ENCODE data around the gene CCDC14. TPM values are rescaled to one million over a fixed set of nuclear protein-coding genes. Genes with fewer than 3 reads are reported as not detected.

The CCDC14 gene
- total RNA-seq, 1 experiment from 2014 or later = 62.5 TPM

GRCh38 chr3:123877466-123877865 is 83.6 kb downstream of the CCDC14 start:
- Histone ChIP-seq H3K56ac (ENCODE audit: insufficient read length, low read depth, low read length) (no peak overlapping the region), H3K79me2 (ENCODE audit: insufficient read depth, low read length) (no peaks in the 10 kb centered on the region), H4K8ac (replicated peaks; ENCODE audit: insufficient read length, low read depth, low read length) (no peak overlapping the region), H3K14ac (ENCODE audit: insufficient read depth, low read length) (no peak overlapping the region), H3K9me3 (ENCODE audit: control insufficient read depth, low read depth, low read length) (no peaks in the 10 kb centered on the region), H2BK120ac (ENCODE audit: low read depth, low read length, poor library complexity, severe bottlenecking) (no peak overlapping the region), H2AFZ (ENCODE audit: low read length) (no peak overlapping the region), H3K4me2 (ENCODE audit: insufficient read depth, insufficient read length, low read length) (no peak overlapping the region), H3K4me1 (ENCODE audit: insufficient read depth, low read length) (no peaks in the 10 kb centered on the region), H3K27ac (ENCODE audit: insufficient read length, low read depth, low read length) (no peak overlapping the region), H2AK5ac (ENCODE audit: insufficient read length, low read length) (no peak overlapping the region), H3K9ac (ENCODE audit: extremely low read depth, insufficient read length, low read length) (no peak overlapping the region), H2BK12ac (ENCODE audit: insufficient read length, low read depth, low read length) (no peak overlapping the region), H3K18ac (ENCODE audit: insufficient read length, low read depth, low read length) (no peak overlapping the region), H2BK5ac (ENCODE audit: insufficient read length, low read length) (no peak overlapping the region), H2BK15ac (ENCODE audit: low read depth, low read length) (no peak overlapping the region), H3K23me2 (ENCODE audit: insufficient read length, low read depth, low read length, poor library complexity, severe bottlenecking) (no peaks in the 10 kb centered on the region), H3K79me1 (ENCODE audit: insufficient read depth, low read depth, low read length, poor library complexity, severe bottlenecking) (no peaks in the 10 kb centered on the region), H2BK20ac (ENCODE audit: low read depth, low read length, poor library complexity, severe bottlenecking) (no peak overlapping the region), H4K91ac (ENCODE audit: insufficient read length, low read depth, low read length) (no peak overlapping the region), H4K20me1 (ENCODE audit: control insufficient read depth, insufficient read depth, insufficient read length) (no peaks in the 10 kb centered on the region), H3T11ph (ENCODE audit: low read length) (no peak overlapping the region), H4K5ac (ENCODE audit: insufficient read length, low read depth, low read length) (no peak overlapping the region), H3K4ac (ENCODE audit: low read depth, low read length) (no peak overlapping the region), H3K23ac (ENCODE audit: insufficient read length, low read depth, low read length) (no peak overlapping the region), H3K27me3 (ENCODE audit: insufficient read depth, low read length) (peaks cover under 1% of the 10 kb centered on the region; the same call in 1 of the 2 replicates)
- Mint-ChIP-seq H3K4me3 (no peak overlapping the region), H3K9me3 (no peaks in the 10 kb centered on the region), H3K4me1 (peaks cover 10 to 13% of the 10 kb centered on the region in 2 experiments), H3K27me3 (ENCODE audit: low read depth) (peaks cover 2% of the 10 kb centered on the region), H3K36me3 (ENCODE audit: insufficient read depth in 1 of 3, low read depth in 3 of 3) (peaks cover 0 to 3% (median 2%) of the 10 kb centered on the region in 3 experiments; a peak in 1 of 7 replicates), H3K27ac (0 out of 7 replicates have a peak overlapping the region, but pooled peaks of 1 of the 3 experiments have one; percentile 1)
- TF ChIP-seq CTCF (conservative IDR thresholded peaks at IDR 0.05) = no peak
- WGBS (ENCODE audit: extremely low coverage, insufficient read length, low lambda C conversion rate) = no CpG with 5 or more reads among the region's 4 CpGs
- no peak for DNase-seq

Measured in H9 (cell line).